NCI-H2107 (cell line): ENCODE measurements around the gene SLC2A6.
"Not testable (repeated sequence)": the region's sequence is repeated elsewhere in the genome, so short reads cannot be mapped to it uniquely, and the experiment has no call there.

Experiments used
- DNase-seq: peaks from one replicate; lab custom pipeline; 2025; lab: John Stamatoyannopoulos, UW

The SLC2A6 gene

DNA sequence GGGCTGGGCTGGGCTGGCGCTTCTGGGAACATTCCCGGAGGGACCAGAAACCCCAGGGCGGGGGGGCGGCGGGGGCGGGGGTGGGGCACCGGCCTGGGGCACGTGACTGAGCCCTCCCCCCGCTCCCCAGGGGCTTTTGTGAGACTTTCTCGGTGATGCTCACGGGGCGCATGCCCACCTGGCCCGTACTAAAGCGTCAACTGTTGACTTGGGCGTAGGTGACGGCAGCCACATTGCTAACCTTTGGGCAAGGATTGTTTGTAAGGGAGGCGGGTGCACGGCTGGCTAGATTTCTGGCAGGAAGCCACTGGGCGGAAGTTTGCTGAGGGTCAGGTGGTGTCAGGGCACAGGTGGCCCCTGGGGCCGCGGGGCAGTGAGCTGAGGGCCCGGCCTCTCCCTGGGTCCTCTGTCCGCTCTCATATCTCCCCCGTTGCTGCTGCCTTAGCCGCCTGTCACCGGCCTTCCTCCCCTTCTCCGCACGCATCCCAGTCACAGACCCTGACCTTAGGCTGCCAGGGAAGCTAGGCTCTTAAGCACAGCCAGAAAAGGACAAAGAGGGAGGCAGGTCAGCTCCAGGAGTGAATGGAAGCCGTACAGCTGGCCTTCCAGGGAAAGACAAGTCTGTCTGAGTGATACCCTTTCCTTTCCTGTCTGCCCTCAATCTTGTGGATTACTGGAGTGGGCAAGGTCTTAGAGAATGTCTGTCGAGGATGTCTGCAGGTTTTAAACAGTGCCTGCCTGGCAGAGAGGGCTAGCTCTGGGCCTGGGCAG is 18.3 kb downstream of the SLC2A6 start:
- peak; percentile 28 for DNase-seq

- peak; percentile 85 for DNase-seq
Measured at GRCh38 chr9:133459476-133460404, 19.2 kb downstream of the SLC2A6 start, which contains the start of gene CACFD1. Gene CACFD1, plus strand, starts transcription at chr9:133459978. Its CDS starts 89 bp downstream, at chr9:133460067.

GRCh38 chr9:133458643-133459312 is 20.1 kb downstream of the SLC2A6 start:
- no peak for DNase-seq

DNA sequence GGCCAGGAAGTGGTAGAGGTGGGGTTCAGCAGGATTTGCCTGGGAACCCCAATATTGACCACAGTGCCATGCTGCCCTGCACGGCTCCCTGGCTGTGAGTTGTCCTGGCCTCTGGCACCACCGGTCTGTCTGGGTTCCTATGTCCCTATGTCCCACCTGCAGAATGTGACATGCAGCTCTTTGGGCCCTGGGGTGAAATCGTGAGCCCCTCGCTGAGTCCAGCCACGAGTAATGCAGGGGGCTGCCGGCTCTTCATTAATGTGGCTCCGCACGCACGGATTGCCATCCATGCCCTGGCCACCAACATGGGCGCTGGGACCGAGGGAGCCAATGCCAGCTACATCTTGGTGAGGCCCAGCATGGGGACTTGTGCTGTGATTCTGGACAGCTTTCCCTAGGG is 21.2 kb downstream of the SLC2A6 start:
- no peak for DNase-seq

GRCh38 chr9:133457233-133457632 is 21.7 kb downstream of the SLC2A6 start:
- DNase-seq = no peak

GRCh38 chr9:133456409-133456808 is 22.5 kb downstream of the SLC2A6 start:
- DNase-seq = no peak

- DNase-seq = no peak
Measured at GRCh38 chr9:133455936-133456335, 23.0 kb downstream of the SLC2A6 start.

GRCh38 chr9:133454943-133455673 is 23.8 kb downstream of the SLC2A6 start:
- no peak for DNase-seq

- DNase-seq = no peak
Measured at GRCh38 chr9:133454325-133454724, 24.6 kb downstream of the SLC2A6 start.

DNA sequence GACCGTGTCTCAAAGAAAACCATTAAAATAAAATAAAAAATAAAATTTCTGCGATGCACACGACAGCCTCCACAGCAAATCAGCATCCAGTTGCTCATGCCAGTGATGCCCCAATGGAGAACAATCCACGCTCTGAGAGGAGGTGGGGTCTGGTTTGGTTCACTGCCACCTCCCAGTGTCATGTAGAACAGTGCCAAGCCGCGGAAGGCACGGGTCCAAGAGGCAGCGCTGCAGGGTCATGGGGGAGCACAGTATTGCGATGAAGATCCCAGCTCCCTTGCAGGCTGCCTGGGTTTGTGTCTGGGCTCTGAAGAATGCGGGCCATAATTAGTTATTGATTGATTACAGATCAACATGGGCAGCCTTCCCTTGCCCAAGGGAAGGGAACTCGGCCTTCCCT is 25.2 kb downstream of the SLC2A6 start:
- no peak for DNase-seq

GRCh38 chr9:133452562-133452961 is 26.3 kb downstream of the SLC2A6 start:
- DNase-seq = no peak

DNA sequence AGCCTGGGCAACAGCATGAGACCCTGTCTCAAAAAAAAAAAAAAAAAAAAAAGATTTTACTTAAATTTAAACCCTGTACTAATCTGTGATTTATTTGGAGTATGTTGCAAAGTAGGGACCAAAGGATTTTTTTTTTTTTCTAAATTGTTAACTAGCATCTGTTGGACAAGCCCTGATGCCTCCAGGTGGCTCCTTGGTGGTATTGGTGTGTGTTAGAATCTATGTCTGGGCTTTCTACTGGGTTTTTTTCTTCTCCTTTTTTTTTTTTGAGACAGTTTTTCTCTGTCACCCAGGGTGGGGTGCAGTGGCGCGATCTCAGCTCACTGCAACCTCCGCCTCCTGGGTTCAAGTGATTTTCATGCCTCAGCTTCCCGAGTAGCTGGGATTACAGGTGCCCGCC is 27.0 kb downstream of the SLC2A6 start:
- DNase-seq = not testable (repeated sequence)

- DNase-seq = no peak
Measured at GRCh38 chr9:133449760-133450159, 29.1 kb downstream of the SLC2A6 start.

GRCh38 chr9:133448487-133448972 is 30.4 kb downstream of the SLC2A6 start:
- DNase-seq = no peak

- DNase-seq = no peak
Measured at GRCh38 chr9:133445293-133445969, 33.5 kb downstream of the SLC2A6 start.

- DNase-seq = peak; percentile 63
Measured at GRCh38 chr9:133443982-133444381, 34.9 kb downstream of the SLC2A6 start.

- DNase-seq = no peak
Measured at GRCh38 chr9:133443248-133443647, 35.7 kb downstream of the SLC2A6 start.

- DNase-seq = no peak
Measured at GRCh38 chr9:133441571-133441970, 37.3 kb downstream of the SLC2A6 start.

GRCh38 chr9:133440874-133441273 is 38.0 kb downstream of the SLC2A6 start:
- no peak for DNase-seq

DNA sequence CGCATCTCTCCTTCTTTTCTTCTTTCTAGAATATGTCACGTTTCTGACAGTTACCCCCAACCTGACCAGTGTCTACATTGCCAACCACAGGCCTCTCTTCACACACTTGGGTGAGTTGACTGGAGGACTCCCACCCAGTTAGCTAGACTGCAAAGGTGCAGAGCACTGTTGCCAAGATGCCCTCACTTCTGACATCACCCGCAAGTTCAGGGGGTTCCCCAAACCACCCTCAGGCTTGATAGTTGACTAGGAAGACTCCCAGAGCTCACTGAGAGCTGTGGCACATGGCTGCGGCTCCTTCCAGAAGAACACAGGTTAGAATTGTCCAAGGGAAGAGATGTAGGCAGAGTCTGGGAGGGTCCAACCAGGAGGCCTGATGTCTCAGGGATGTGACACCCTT is 39.6 kb downstream of the SLC2A6 start:
- DNase-seq = no peak
